ENCODE results near the gene TMEM156.

GRCh38 chr4:38928568-38928967 lies 103.6 kb downstream of the TMEM156 start:
- no peak for TF ChIP-seq CTCF (IDR thresholded peaks at IDR 0.05 in 2 of 3, conservative IDR thresholded peaks at IDR 0.05 in 1 of 3; ENCODE audit: control insufficient read depth in 2 of 3, extremely low read depth in 1 of 3, insufficient read depth in 1 of 3, low read depth in 3 of 3, low read length in 3 of 3)
- no peak for TF ChIP-seq EP300 (IDR thresholded peaks at IDR 0.05; ENCODE audit: borderline replicate concordance in 1 of 2, control insufficient read depth in 1 of 2, low read depth in 2 of 2, low read length in 2 of 2)
- no peak for TF ChIP-seq LARP7 (IDR thresholded peaks at IDR 0.05)
- no peak for TF ChIP-seq RELB (IDR thresholded peaks at IDR 0.05; ENCODE audit: low read depth)
- TF ChIP-seq ZBED1 (IDR thresholded peaks at IDR 0.05; ENCODE audit: borderline replicate concordance) = no peak
- no peak for TF ChIP-seq CREM (IDR thresholded peaks at IDR 0.05; ENCODE audit: low read depth)
- no peak for TF ChIP-seq EZH2 (IDR thresholded peaks at IDR 0.05; ENCODE audit: borderline replicate concordance, control insufficient read depth, low read depth, low read length)
- TF ChIP-seq ZNF384 (IDR thresholded peaks at IDR 0.05; ENCODE audit: borderline replicate concordance, low read depth, low read length) = no peak
- TF ChIP-seq BRCA1 (IDR thresholded peaks at IDR 0.05; ENCODE audit: low read depth, low read length) = no peak
- no peak for TF ChIP-seq SIX5 (IDR thresholded peaks at IDR 0.05; ENCODE audit: low read depth, low read length, severe bottlenecking)
- no peak for TF ChIP-seq CBFB (IDR thresholded peaks at IDR 0.05; ENCODE audit: low read depth)

Data from GM12878 (cell line).